Left renal cortex interstitium (tissue), 4 donors: ENCODE data around the gene PRRT1. TPM values are rescaled to one million over a fixed set of nuclear protein-coding genes. Genes with fewer than 3 reads are reported as not detected.
A peak's percentile ranks its signal among the peaks of the same experiment; 100 is the strongest.

Source experiments
- DNase-seq, 4 donors: peaks; one replicate each; pipeline ENCODE4 v3.0.0-alpha.2; 2013; ENCODE audit warnings: low read depth in 4 of 4, low spot score in 2 of 4, missing footprints in 1 of 4
- polyA plus RNA-seq, 4 donors: library from polyadenylated mRNA; unstranded; fragments of 120-200 nt; gene quantifications; one replicate each; pipeline ENCODE4 v1.2.1, GENCODE V29; 2013; ENCODE audit not compliant: insufficient read length in 4 of 4

Gene PRRT1
- polyA plus RNA-seq, 4 donors, result 2.2 to 4.4 (median 3.1) TPM

GRCh38 chr6:32175711-32176475 lies 24.2 kb upstream of the PRRT1 start, which contains the start of gene AGPAT1:
Gene AGPAT1, minus strand, starts transcription at chr6:32176084. Its CDS starts 4,588 bp downstream, at chr6:32171496.
- DNase-seq, result peak; percentile 88 to 96 (median 94)

- DNase-seq, result no peak
Observed at GRCh38 chr6:32175322-32175710, 23.6 kb upstream of the PRRT1 start.

- DNase-seq, result no peak
Observed at GRCh38 chr6:32174416-32174815, 22.7 kb upstream of the PRRT1 start.

GRCh38 chr6:32173051-32173727 lies 21.4 kb upstream of the PRRT1 start:
- DNase-seq, result no peak

GRCh38 chr6:32171234-32171633 lies 19.5 kb upstream of the PRRT1 start:
- DNase-seq, result no peak

- DNase-seq, result no peak
Observed at GRCh38 chr6:32170294-32170693, 18.6 kb upstream of the PRRT1 start.

- DNase-seq, result no peak
Observed at GRCh38 chr6:32168807-32169591, 17.3 kb upstream of the PRRT1 start.

- DNase-seq, result no peak
Observed at GRCh38 chr6:32168350-32168749, 16.6 kb upstream of the PRRT1 start.

GRCh38 chr6:32167761-32168262 lies 16.1 kb upstream of the PRRT1 start:
- no peak for DNase-seq

- DNase-seq, result no peak
Observed at GRCh38 chr6:32167154-32167760, 15.5 kb upstream of the PRRT1 start.

- DNase-seq, result no peak
Observed at GRCh38 chr6:32166411-32167061, 14.8 kb upstream of the PRRT1 start.

- no peak for DNase-seq
Observed at GRCh38 chr6:32164295-32164694, 12.6 kb upstream of the PRRT1 start, which contains the start of gene EGFL8. Gene EGFL8, plus strand, starts transcription at chr6:32164595. Its CDS starts 1,571 bp downstream, at chr6:32166166.

- DNase-seq, result no peak
Observed at GRCh38 chr6:32163559-32164258, 12.0 kb upstream of the PRRT1 start.

GRCh38 chr6:32158052-32158451 lies 6.3 kb upstream of the PRRT1 start:
- DNase-seq, result no peak

GRCh38 chr6:32156891-32157290 lies 5.2 kb upstream of the PRRT1 start:
- no peak for DNase-seq

- no peak for DNase-seq
Observed at GRCh38 chr6:32154514-32155161, 2.9 kb upstream of the PRRT1 start.

GRCh38 chr6:32153564-32154513 lies 2.1 kb upstream of the PRRT1 start, which contains the start of gene PPT2:
Gene PPT2, plus strand, starts transcription at chr6:32154141. Its CDS starts 454 bp downstream, at chr6:32154595.
- DNase-seq, result peak; percentile 89 to 92 (median 91)
